Mammary epithelial cell (primary cell): ENCODE measurements around the gene NTS.

Experiments used
- EZH2 ChIP-seq: IDR thresholded peaks from 2 replicates; pipeline ENCODE4 v1.6.1; 2012; ENCODE audit warnings: low read length, inconsistent platforms, borderline replicate concordance
- TF ChIP-seq, protein P1 (sequence below), 2 donors: IDR thresholded peaks in 1 of 2; conservative IDR thresholded peaks in 1 of 2; 2 replicates each; pipeline ENCODE4 v1.5.1; 2011 to 2012; ENCODE audit warnings: inconsistent platforms in 2 of 2, low read length in 2 of 2, mild to moderate bottlenecking in 2 of 2, control low read depth in 1 of 2, low read depth in 1 of 2; ENCODE audit not compliant: insufficient read depth in 1 of 2; ENCODE audit errors: extremely low read depth in 1 of 2

GRCh38 chr12:85828576-85828975 is 45.5 kb upstream of the NTS start:
- TF ChIP-seq, protein P1, sequence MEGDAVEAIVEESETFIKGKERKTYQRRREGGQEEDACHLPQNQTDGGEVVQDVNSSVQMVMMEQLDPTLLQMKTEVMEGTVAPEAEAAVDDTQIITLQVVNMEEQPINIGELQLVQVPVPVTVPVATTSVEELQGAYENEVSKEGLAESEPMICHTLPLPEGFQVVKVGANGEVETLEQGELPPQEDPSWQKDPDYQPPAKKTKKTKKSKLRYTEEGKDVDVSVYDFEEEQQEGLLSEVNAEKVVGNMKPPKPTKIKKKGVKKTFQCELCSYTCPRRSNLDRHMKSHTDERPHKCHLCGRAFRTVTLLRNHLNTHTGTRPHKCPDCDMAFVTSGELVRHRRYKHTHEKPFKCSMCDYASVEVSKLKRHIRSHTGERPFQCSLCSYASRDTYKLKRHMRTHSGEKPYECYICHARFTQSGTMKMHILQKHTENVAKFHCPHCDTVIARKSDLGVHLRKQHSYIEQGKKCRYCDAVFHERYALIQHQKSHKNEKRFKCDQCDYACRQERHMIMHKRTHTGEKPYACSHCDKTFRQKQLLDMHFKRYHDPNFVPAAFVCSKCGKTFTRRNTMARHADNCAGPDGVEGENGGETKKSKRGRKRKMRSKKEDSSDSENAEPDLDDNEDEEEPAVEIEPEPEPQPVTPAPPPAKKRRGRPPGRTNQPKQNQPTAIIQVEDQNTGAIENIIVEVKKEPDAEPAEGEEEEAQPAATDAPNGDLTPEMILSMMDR (conservative IDR thresholded peaks at IDR 0.05 in 1 of 2, IDR thresholded peaks at IDR 0.05 in 1 of 2; ENCODE audit: extremely low read depth in 1 of 2, insufficient read depth in 1 of 2, low read depth in 1 of 2, low read length in 2 of 2), result no peak
- no peak for TF ChIP-seq EZH2
